GM12864 (cell line): ENCODE results near the gene UAP1L1.

Source experiments
- DNase-seq: peaks from one replicate; pipeline ENCODE4 v3.0.0-alpha.2; 2011; ENCODE audit warnings: low read depth
- H3K4me3 ChIP-seq: 2 replicates; pipeline ENCODE4 v1.5.1; 2011; ENCODE audit warnings: mild to moderate bottlenecking, low read depth, low read length, control low read depth
- CTCF ChIP-seq: IDR thresholded peaks from 2 replicates; pipeline ENCODE4 v1.5.1; 2011; ENCODE audit warnings: low read depth, mild to moderate bottlenecking, moderate library complexity, low read length, control low read depth, inconsistent platforms; ENCODE audit errors: missing control alignments

Gene UAP1L1

GRCh38 chr9:137078701-137079400 lies 1.5 kb downstream of the UAP1L1 start:
- DNase-seq = no peak
- peak overlapping the region; percentile 86; the same call in 1 of the 2 replicates for H3K4me3 ChIP-seq
- TF ChIP-seq CTCF = no peak

- no peak overlapping the region for H3K4me3 ChIP-seq
- TF ChIP-seq CTCF = no peak
- DNase-seq = no peak
Measured at GRCh38 chr9:137079401-137079787, 2.1 kb downstream of the UAP1L1 start.

GRCh38 chr9:137080260-137081122 lies 3.2 kb downstream of the UAP1L1 start:
- no peak for DNase-seq
- no peak for TF ChIP-seq CTCF
- H3K4me3 ChIP-seq = no peak overlapping the region

GRCh38 chr9:137082222-137082924 lies 5.1 kb downstream of the UAP1L1 start:
- no peak overlapping the region for H3K4me3 ChIP-seq
- TF ChIP-seq CTCF = no peak
- no peak for DNase-seq

GRCh38 chr9:137082925-137083290 lies 5.6 kb downstream of the UAP1L1 start:
- H3K4me3 ChIP-seq = no peak overlapping the region
- no peak for DNase-seq
- no peak for TF ChIP-seq CTCF

- no peak overlapping the region for H3K4me3 ChIP-seq
- TF ChIP-seq CTCF = no peak
- DNase-seq = no peak
Measured at GRCh38 chr9:137083394-137084004, 6.2 kb downstream of the UAP1L1 start.
